Activated CD4-positive, alpha-beta T cell treated with anti-CD3 and anti-CD28 coated beads for 1 hour (primary cell): ENCODE measurements around the gene MAPK11.

Source experiments
- DNase-seq: peaks from one replicate; pipeline ENCODE4 v3.0.0-alpha.2; 2020

Gene MAPK11

GRCh38 chr22:50293441-50294318 lies 23.5 kb upstream of the MAPK11 start:
- DNase-seq = no peak

GRCh38 chr22:50292643-50293440 lies 22.7 kb upstream of the MAPK11 start:
- DNase-seq = no peak

- DNase-seq = no peak
These were observed 19.9 kb upstream of the MAPK11 start for GRCh38 chr22:50289942-50290630.

GRCh38 chr22:50289151-50289941 lies 19.2 kb upstream of the MAPK11 start:
- DNase-seq = no peak

GRCh38 chr22:50287731-50288130 lies 17.6 kb upstream of the MAPK11 start:
- DNase-seq = no peak

GRCh38 chr22:50286701-50287318 lies 16.6 kb upstream of the MAPK11 start:
- no peak for DNase-seq

GRCh38 chr22:50286275-50286674 lies 16.1 kb upstream of the MAPK11 start:
- no peak for DNase-seq

- no peak for DNase-seq
These were observed 15.5 kb upstream of the MAPK11 start for GRCh38 chr22:50285568-50286229.

- DNase-seq = no peak
These were observed 14.3 kb upstream of the MAPK11 start for GRCh38 chr22:50284479-50284878.

- DNase-seq = no peak
These were observed 13.6 kb upstream of the MAPK11 start for GRCh38 chr22:50283821-50284220.

- DNase-seq = no peak
These were observed 12.4 kb upstream of the MAPK11 start for GRCh38 chr22:50282361-50283155.

- no peak for DNase-seq
These were observed 11.8 kb upstream of the MAPK11 start for GRCh38 chr22:50281957-50282356.

- no peak for DNase-seq
These were observed 11.2 kb upstream of the MAPK11 start for GRCh38 chr22:50281384-50281760.

GRCh38 chr22:50280708-50281383 lies 10.7 kb upstream of the MAPK11 start:
- no peak for DNase-seq

GRCh38 chr22:50280022-50280707 lies 10.0 kb upstream of the MAPK11 start:
- no peak for DNase-seq

GRCh38 chr22:50278956-50279619 lies 8.9 kb upstream of the MAPK11 start:
- no peak for DNase-seq

GRCh38 chr22:50278461-50278860 lies 8.3 kb upstream of the MAPK11 start:
- no peak for DNase-seq

- no peak for DNase-seq
These were observed 7.6 kb upstream of the MAPK11 start for GRCh38 chr22:50277761-50278160.

GRCh38 chr22:50276143-50276542 lies 6.0 kb upstream of the MAPK11 start:
- no peak for DNase-seq
